Tibial nerve (tissue), 3 donors: ENCODE data around the gene SKAP1.

Experiments used
- CTCF ChIP-seq, 5 experiments: fragments of 200-600 bp in 3 of 5; fragments of 450-650 bp in 2 of 5; sonication (generic) in 3 of 5; IDR thresholded peaks; one replicate each; pipeline ENCODE4 v1.5.1; 2016 to 2019; ENCODE audit warnings: antibody characterized with exemption in 5 of 5, mild to moderate bottlenecking in 3 of 5, moderate library complexity in 2 of 5
- POLR2A ChIP-seq, 2 donors: fragments of 450-650 bp; IDR thresholded peaks; one replicate each; pipeline ENCODE4 v1.6.1; 2017; ENCODE audit warnings: antibody characterized with exemption in 2 of 2, mild to moderate bottlenecking in 2 of 2, moderate library complexity in 2 of 2

- TF ChIP-seq CTCF (IDR thresholded peaks at IDR 0.05) = no peak
- TF ChIP-seq POLR2A (IDR thresholded peaks at IDR 0.05) = no peak
Measured at GRCh38 chr17:48100160-48100559, 329.9 kb downstream of the SKAP1 start.
